ENCODE data around the gene PACSIN3. TPM values are rescaled to one million over a fixed set of nuclear protein-coding genes. Genes with fewer than 3 reads are reported as not detected.
A peak's percentile ranks its signal among the peaks of the same experiment; 100 is the strongest.

Gene PACSIN3
- total RNA-seq, result 11.2 and 12.7 TPM in 2 replicates

GRCh38 chr11:47186076-47186699 is at the start of gene PACSIN3:
TSS of gene PACSIN3 (minus strand) at chr11:47186434. CDS start at chr11:47182727, 3,707 bp downstream.
- Histone ChIP-seq H3K79me2 (ENCODE audit: insufficient read depth, low read length) (peaks cover 2% of the 10 kb centered on the region), H3K4me3 (ENCODE audit: insufficient read depth, low read length) (peak within 1 kb of the TSS; percentile 77), H3K27me3 (ENCODE audit: insufficient read depth, low read length) (no peaks in the 10 kb centered on the region), H3K4me2 (ENCODE audit: insufficient read depth, low read length) (peak within 1 kb of the TSS; percentile 79), H3K27ac (ENCODE audit: low read depth, low read length) (no peak within 1 kb of the TSS), H3K9me3 (ENCODE audit: low read depth, low read length) (no peaks in the 10 kb centered on the region), H3K36me3 (ENCODE audit: insufficient read depth, low read length) (no peaks in the 10 kb centered on the region), H3K4me1 (ENCODE audit: insufficient read depth, low read length) (peaks cover 31% of the 10 kb centered on the region), H4K20me1 (ENCODE audit: insufficient read depth, low read length) (no peaks in the 10 kb centered on the region), H2AFZ (ENCODE audit: low read length) (peak within 1 kb of the TSS; percentile 74)
- peak; percentile 93 for DNase-seq (ENCODE audit: insufficient read length, low spot score, missing footprints)
- TF ChIP-seq CTCF (IDR thresholded peaks at IDR 0.05; ENCODE audit: extremely low read depth, low read depth, low read length), result no peak

DNA sequence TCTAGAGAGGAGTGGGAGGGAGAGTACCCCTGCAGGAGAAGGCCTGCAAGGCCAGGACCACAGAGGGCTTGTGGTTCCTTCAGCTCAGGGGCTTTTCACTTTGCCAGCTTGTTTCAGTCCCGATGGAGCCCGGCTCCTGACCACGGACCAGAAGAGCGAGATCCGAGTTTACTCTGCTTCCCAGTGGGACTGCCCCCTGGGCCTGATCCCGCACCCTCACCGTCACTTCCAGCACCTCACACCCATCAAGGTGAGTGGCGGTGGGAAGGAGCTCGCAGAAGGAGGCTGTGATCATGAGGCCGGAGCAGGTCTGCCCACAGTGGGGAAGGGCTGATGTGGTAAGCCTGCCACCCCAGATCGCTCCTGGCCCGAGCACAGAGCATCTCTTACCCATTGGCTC is 48.9 kb upstream of the PACSIN3 start:
- H3K27me3 ChIP-seq (ENCODE audit: insufficient read depth, low read length), result no peaks in the 10 kb centered on the region
- H3K4me2 ChIP-seq (ENCODE audit: insufficient read depth, low read length), result no peak overlapping the region
- peaks cover 23% of the 10 kb centered on the region for H3K4me1 ChIP-seq (ENCODE audit: insufficient read depth, low read length)
- H3K79me2 ChIP-seq (ENCODE audit: insufficient read depth, low read length), result no peaks in the 10 kb centered on the region
- H4K20me1 ChIP-seq (ENCODE audit: insufficient read depth, low read length), result no peaks in the 10 kb centered on the region
- H2AFZ ChIP-seq (ENCODE audit: low read length), result no peak overlapping the region
- H3K4me3 ChIP-seq (ENCODE audit: insufficient read depth, low read length), result no peak overlapping the region
- TF ChIP-seq CTCF (IDR thresholded peaks at IDR 0.05; ENCODE audit: extremely low read depth, low read depth, low read length), result no peak
- DNase-seq (ENCODE audit: insufficient read length, low spot score, missing footprints), result no peak
- H3K27ac ChIP-seq (ENCODE audit: low read depth, low read length), result peak overlapping the region; percentile 54
- peaks cover 44% of the 10 kb centered on the region for H3K36me3 ChIP-seq (ENCODE audit: insufficient read depth, low read length)
- no peaks in the 10 kb centered on the region for H3K9me3 ChIP-seq (ENCODE audit: low read depth, low read length)

DNA sequence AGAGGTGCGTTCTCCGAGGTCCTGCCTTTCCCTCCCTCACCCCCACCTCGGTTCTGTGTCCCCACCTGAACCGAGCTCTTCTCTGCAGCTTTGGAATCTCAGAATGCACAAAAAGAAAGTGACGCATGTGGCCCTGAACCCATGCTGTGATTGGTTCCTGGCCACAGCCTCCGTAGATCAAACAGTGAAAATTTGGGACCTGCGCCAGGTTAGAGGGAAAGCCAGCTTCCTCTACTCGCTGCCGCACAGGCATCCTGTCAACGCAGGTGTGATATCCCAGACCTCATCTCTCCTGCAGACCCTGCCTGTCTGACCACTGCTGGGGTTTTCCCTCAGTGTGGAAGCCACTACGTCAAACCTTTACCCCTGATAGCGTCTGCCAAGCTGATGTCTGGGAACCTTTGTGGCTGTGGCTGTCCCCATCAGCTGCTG is 48.5 kb upstream of the PACSIN3 start:
- H3K4me2 ChIP-seq (ENCODE audit: insufficient read depth, low read length), result peak overlapping the region; percentile 63
- H3K79me2 ChIP-seq (ENCODE audit: insufficient read depth, low read length), result no peaks in the 10 kb centered on the region

More for the DNA sequence above, 48.5 kb upstream of the PACSIN3 start:
- TF ChIP-seq CTCF (IDR thresholded peaks at IDR 0.05; ENCODE audit: extremely low read depth, low read depth, low read length), result no peak
- Histone ChIP-seq H2AFZ (ENCODE audit: low read length) (peak overlapping the region; percentile 25), H3K9me3 (ENCODE audit: low read depth, low read length) (no peaks in the 10 kb centered on the region), H3K27ac (ENCODE audit: low read depth, low read length) (peak overlapping the region; percentile 54), H4K20me1 (ENCODE audit: insufficient read depth, low read length) (no peaks in the 10 kb centered on the region), H3K4me1 (ENCODE audit: insufficient read depth, low read length) (peaks cover 23% of the 10 kb centered on the region), H3K4me3 (ENCODE audit: insufficient read depth, low read length) (peak overlapping the region; percentile 31), H3K36me3 (ENCODE audit: insufficient read depth, low read length) (peaks cover 42% of the 10 kb centered on the region), H3K27me3 (ENCODE audit: insufficient read depth, low read length) (no peaks in the 10 kb centered on the region)
- no peak for DNase-seq (ENCODE audit: insufficient read length, low spot score, missing footprints)
